Measurements from ENCODE around the gene SORCS1. TPM values are rescaled to one million over a fixed set of nuclear protein-coding genes. Genes with fewer than 3 reads are reported as not detected.

SORCS1 gene
- total RNA-seq, 2 donors from 2014 or later, result 0.23 to 14.4 TPM

DNA sequence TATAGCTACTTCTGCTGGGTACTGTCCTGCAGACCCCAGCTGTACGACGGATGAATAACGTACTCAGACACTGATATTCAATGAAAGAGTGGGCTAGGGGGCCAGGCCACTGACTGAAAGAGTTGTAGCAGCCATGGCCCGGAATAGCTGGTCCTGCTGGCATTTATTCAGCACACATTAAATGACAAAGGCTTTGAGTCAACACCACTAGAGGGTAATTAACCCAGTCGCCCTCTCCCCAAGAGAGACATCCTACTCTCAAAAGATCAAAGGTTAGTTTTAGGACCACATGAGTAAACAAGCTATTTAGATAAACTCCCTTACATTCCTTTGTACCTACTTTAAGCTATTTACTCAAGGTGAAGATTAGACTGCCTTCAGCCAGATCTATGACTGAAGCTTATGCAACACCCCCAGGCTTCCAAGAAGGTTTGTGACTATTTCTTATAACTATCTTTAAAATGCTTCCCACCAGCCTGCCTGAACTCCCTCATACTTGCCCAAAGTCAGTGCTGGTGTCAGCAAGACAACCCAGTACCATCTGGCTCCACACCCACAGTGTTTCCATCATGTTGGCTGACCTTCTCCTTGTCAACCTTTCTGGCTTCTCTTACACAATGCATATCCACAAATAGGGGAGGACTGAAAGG, 629.1 kb downstream of the SORCS1 start:
- 70% methylated on average over 5 of the region's 5 CpGs for WGBS
- Histone ChIP-seq H3K4me3 (no peak overlapping the region), H3K36me3 (no peaks in the 10 kb centered on the region), H3K4me1 (replicated peaks) (no peaks in the 10 kb centered on the region), H3K27ac (no peak overlapping the region), H3K27me3 (replicated peaks; ENCODE audit: insufficient read depth) (no peaks in the 10 kb centered on the region), H3K9me3 (no peaks in the 10 kb centered on the region)
- intact Hi-C loops (cut with DNase I), result no loop called here
- no peak for DNase-seq (ENCODE audit: low spot score)
- TF ChIP-seq, protein P1, sequence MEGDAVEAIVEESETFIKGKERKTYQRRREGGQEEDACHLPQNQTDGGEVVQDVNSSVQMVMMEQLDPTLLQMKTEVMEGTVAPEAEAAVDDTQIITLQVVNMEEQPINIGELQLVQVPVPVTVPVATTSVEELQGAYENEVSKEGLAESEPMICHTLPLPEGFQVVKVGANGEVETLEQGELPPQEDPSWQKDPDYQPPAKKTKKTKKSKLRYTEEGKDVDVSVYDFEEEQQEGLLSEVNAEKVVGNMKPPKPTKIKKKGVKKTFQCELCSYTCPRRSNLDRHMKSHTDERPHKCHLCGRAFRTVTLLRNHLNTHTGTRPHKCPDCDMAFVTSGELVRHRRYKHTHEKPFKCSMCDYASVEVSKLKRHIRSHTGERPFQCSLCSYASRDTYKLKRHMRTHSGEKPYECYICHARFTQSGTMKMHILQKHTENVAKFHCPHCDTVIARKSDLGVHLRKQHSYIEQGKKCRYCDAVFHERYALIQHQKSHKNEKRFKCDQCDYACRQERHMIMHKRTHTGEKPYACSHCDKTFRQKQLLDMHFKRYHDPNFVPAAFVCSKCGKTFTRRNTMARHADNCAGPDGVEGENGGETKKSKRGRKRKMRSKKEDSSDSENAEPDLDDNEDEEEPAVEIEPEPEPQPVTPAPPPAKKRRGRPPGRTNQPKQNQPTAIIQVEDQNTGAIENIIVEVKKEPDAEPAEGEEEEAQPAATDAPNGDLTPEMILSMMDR (IDR thresholded peaks at IDR 0.05), result no peak
- TF ChIP-seq POLR2A (IDR thresholded peaks at IDR 0.05), result no peak
- TF ChIP-seq POLR2AphosphoS5 (IDR thresholded peaks at IDR 0.05), result no peak

DNA sequence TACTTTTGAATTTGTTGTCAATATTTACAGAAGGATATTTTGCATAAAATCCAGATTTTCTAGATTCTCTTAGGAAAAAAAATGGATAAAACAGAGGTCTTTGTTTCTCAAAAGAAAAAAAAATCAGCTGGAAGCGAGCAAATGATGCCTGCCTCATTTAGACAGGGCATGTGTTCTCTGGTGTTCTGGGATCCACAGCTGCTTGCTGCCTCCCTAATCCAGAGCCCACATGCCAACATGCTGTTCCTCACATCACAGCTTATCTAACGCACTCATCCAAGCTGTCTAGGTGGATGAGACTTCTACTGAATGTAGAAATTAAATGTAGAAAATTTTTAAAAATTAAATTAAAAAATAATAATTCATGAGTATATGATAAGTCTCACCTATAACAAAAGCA, 630.1 kb downstream of the SORCS1 start:
- H3K4me3 ChIP-seq, result no peak overlapping the region
- intact Hi-C loops (cut with DNase I), result no loop called here
- TF ChIP-seq POLR2AphosphoS5 (IDR thresholded peaks at IDR 0.05) (no peak), POLR2A (IDR thresholded peaks at IDR 0.05) (no peak)
- TF ChIP-seq, protein P1 (IDR thresholded peaks at IDR 0.05), result no peak
- no peaks in the 10 kb centered on the region for H3K36me3 ChIP-seq
- H3K4me1 ChIP-seq (replicated peaks), result no peaks in the 10 kb centered on the region
- H3K9me3 ChIP-seq, result no peaks in the 10 kb centered on the region
- no peak overlapping the region for H3K27ac ChIP-seq
- no peak for DNase-seq (ENCODE audit: low spot score)
- H3K27me3 ChIP-seq (replicated peaks; ENCODE audit: insufficient read depth), result no peaks in the 10 kb centered on the region
- WGBS, result 66% methylated on average over 2 of the region's 2 CpGs

DNA sequence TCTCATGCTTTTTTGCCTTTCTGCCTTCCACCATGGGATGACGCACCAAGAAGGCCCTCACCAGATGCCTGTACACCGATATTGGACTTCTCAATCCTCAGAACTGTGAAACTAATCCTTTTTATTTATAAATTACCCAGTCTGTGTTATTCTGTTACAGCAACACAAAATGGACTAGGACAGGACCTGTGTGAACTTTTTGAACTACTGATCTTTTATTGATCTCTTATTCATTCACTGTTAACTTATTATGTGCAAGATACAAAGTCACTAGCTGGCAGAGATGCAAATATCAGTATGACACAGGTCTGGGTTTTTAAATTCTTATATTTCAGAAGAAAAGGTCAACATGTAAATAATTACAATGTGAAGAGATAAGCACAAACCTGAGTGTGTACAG, 635.8 kb downstream of the SORCS1 start:
- no peaks in the 10 kb centered on the region for H3K4me1 ChIP-seq (replicated peaks)
- H3K4me3 ChIP-seq, result no peak overlapping the region
- no peaks in the 10 kb centered on the region for H3K36me3 ChIP-seq
- DNase-seq (ENCODE audit: low spot score), result no peak
- H3K27ac ChIP-seq, result no peak overlapping the region
- no peaks in the 10 kb centered on the region for H3K27me3 ChIP-seq (replicated peaks; ENCODE audit: insufficient read depth)
- TF ChIP-seq, protein P1 (IDR thresholded peaks at IDR 0.05), result no peak
- TF ChIP-seq POLR2AphosphoS5 (IDR thresholded peaks at IDR 0.05) (no peak), POLR2A (IDR thresholded peaks at IDR 0.05) (no peak)
- intact Hi-C loops (cut with DNase I), result no loop called here
- WGBS, result 85% methylated on average over 2 of the region's 2 CpGs
- H3K9me3 ChIP-seq, result no peaks in the 10 kb centered on the region

DNA sequence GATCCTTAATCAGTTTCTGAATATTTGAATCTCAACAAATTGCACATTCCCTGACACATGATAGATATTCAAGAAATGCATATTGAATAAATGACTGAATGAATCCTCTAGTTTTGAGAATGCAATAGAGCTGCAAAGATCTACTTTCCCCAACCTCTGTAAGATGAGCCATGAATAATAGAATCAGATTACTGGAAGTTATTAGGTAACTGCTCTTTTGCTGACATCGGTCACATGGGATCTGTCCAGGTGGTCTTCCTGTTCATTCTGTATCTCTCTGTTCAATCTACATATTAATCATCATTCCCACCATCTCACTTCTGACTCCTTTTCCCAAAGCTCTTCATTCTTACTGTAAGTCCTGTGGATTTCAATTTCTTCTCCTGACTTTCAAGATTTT, 638.7 kb downstream of the SORCS1 start:
- TF ChIP-seq, protein P1 (IDR thresholded peaks at IDR 0.05), result no peak
- no peak for TF ChIP-seq POLR2A (IDR thresholded peaks at IDR 0.05)
- TF ChIP-seq POLR2AphosphoS5 (IDR thresholded peaks at IDR 0.05), result no peak
- no peak overlapping the region for H3K4me3 ChIP-seq
- DNase-seq (ENCODE audit: low spot score), result no peak
- no peaks in the 10 kb centered on the region for H3K27me3 ChIP-seq (replicated peaks; ENCODE audit: insufficient read depth)
- H3K9me3 ChIP-seq, result no peaks in the 10 kb centered on the region
- 56% methylated on average over 1 of the region's 1 CpG for WGBS
- intact Hi-C loops (cut with DNase I), result no loop called here
- H3K27ac ChIP-seq, result no peak overlapping the region
- no peaks in the 10 kb centered on the region for H3K4me1 ChIP-seq (replicated peaks)
- H3K36me3 ChIP-seq, result no peaks in the 10 kb centered on the region

Small RNA genes lying within 50 kb of the gene (small RNA-seq; reads per million reads assigned to genes)
- gene RNA5SP325, result 1.3 to 5.0 reads per million in 2 donors

Data from prostate gland (tissue), 2 donors.